ENCODE measurements around the gene CYTH1. TPM values are rescaled to one million over a fixed set of nuclear protein-coding genes. Genes with fewer than 3 reads are reported as not detected.
A peak's percentile ranks its signal among the peaks of the same experiment; 100 is the strongest.

The CYTH1 gene
- total and polyA plus RNA-seq, 4 donors, result 15.4 to 32.1 (median 20.6) TPM

DNA sequence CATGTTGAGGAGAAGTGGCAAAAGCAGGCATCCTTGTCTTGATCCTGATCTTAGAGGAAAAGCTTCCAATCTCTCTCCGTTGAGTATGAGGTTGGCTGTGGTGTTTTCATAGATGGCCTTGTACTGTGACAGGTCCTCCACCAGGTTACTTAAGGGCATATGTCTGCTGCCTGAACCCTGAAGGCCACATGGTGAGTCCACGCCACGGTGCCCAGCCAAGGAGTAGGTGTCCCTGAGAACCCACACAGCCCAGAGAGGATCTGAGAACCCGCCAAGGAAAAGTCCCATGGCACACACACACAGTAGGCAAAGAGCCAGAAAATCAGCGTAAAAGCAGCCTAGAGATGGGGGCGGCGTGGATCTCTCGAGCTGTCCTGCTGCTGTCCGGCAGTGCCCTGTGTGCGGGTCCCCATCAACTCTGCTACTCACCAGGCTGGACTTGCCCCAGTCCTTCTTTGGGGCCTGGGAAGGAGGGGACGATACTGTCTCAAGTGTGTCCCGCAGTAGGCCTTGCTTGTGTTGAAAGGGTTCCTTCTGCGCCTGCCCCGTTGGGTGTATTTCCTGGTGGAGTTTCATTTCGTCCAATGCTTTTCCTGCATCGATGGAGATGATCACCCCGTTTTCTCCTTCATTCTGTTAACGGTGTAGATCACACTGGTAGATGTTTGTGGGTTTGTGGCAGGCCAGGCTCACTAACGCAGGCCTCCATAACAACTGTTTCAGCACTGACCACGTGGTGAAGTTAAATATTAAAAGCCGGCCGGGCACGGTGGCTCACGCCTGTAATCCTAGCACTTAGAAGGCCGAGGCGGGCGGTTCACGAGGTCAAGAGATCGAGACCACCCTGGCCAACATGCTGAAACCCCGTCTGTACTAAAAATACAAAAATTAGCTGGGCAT is 114.1 kb downstream of the CYTH1 start (continued):
- no peak for TF ChIP-seq ATF3 (IDR thresholded peaks at IDR 0.05)
- TF ChIP-seq, protein P1, sequence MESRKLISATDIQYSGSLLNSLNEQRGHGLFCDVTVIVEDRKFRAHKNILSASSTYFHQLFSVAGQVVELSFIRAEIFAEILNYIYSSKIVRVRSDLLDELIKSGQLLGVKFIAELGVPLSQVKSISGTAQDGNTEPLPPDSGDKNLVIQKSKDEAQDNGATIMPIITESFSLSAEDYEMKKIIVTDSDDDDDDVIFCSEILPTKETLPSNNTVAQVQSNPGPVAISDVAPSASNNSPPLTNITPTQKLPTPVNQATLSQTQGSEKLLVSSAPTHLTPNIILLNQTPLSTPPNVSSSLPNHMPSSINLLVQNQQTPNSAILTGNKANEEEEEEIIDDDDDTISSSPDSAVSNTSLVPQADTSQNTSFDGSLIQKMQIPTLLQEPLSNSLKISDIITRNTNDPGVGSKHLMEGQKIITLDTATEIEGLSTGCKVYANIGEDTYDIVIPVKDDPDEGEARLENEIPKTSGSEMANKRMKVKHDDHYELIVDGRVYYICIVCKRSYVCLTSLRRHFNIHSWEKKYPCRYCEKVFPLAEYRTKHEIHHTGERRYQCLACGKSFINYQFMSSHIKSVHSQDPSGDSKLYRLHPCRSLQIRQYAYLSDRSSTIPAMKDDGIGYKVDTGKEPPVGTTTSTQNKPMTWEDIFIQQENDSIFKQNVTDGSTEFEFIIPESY (IDR thresholded peaks at IDR 0.05), result no peak

DNA sequence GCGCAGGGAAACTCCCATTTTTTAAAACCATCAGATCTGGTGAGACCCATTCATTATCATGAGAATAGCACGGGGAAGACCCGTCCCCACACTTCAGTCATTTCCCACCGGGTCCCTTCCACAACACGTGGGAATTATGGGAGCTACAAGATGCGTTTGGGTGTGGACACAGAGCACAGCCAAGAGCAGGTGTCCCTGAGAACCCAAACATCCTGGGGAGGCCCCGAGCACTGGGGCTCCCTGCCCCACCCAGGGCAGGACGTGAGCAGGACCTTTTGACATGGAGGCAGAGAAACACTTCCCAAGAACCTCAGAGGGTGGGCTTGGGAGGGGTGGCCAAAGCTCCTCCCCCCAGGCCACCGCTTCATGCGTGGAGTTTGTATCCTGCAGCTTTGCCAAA is 115.0 kb downstream of the CYTH1 start:
- Histone ChIP-seq H3K9me3 (ENCODE audit: control insufficient read depth in 4 of 4, low read length in 3 of 4) (no peaks in the 10 kb centered on the region), H3K36me3 (ENCODE audit: control insufficient read depth in 4 of 4, insufficient read depth in 3 of 4, low read depth in 1 of 4, low read length in 3 of 4) (no peaks in the 10 kb centered on the region), H3K4me1 (ENCODE audit: control insufficient read depth in 4 of 4, insufficient read depth in 4 of 4, low read length in 3 of 4) (peaks cover 0 to 5% (median 0%) of the 10 kb centered on the region in 4 donors), H3K27me3 (ENCODE audit: control insufficient read depth in 4 of 4, insufficient read depth in 4 of 4, low read length in 3 of 4) (no peaks in the 10 kb centered on the region), H3K4me3 (ENCODE audit: low read depth in 1 of 3, low read length in 3 of 3) (no peak overlapping the region), H3K9ac (ENCODE audit: low read depth in 1 of 2, low read length in 2 of 2) (no peak overlapping the region), H3K27ac (ENCODE audit: low read depth in 1 of 2, low read length in 2 of 2) (no peak overlapping the region)
- DNase-seq (ENCODE audit: low spot score), result no peak
- TF ChIP-seq MAX (IDR thresholded peaks at IDR 0.05) (no peak), FOXA2 (IDR thresholded peaks at IDR 0.05) (no peak), HNF4A (conservative IDR thresholded peaks at IDR 0.05) (no peak), JUND (IDR thresholded peaks at IDR 0.05) (no peak), HNF4G (IDR thresholded peaks at IDR 0.05) (no peak), FOXA1 (IDR thresholded peaks at IDR 0.05) (no peak), ATF3 (IDR thresholded peaks at IDR 0.05) (no peak), TAF1 (conservative IDR thresholded peaks at IDR 0.05) (no peak), RAD21 (IDR thresholded peaks at IDR 0.05) (no peak)
- TF ChIP-seq, protein P2, sequence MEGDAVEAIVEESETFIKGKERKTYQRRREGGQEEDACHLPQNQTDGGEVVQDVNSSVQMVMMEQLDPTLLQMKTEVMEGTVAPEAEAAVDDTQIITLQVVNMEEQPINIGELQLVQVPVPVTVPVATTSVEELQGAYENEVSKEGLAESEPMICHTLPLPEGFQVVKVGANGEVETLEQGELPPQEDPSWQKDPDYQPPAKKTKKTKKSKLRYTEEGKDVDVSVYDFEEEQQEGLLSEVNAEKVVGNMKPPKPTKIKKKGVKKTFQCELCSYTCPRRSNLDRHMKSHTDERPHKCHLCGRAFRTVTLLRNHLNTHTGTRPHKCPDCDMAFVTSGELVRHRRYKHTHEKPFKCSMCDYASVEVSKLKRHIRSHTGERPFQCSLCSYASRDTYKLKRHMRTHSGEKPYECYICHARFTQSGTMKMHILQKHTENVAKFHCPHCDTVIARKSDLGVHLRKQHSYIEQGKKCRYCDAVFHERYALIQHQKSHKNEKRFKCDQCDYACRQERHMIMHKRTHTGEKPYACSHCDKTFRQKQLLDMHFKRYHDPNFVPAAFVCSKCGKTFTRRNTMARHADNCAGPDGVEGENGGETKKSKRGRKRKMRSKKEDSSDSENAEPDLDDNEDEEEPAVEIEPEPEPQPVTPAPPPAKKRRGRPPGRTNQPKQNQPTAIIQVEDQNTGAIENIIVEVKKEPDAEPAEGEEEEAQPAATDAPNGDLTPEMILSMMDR (IDR thresholded peaks at IDR 0.05; ENCODE audit: low read depth, low read length, missing input control), result no peak
- 89% methylated on average over 10 of the region's 10 CpGs for WGBS

DNA sequence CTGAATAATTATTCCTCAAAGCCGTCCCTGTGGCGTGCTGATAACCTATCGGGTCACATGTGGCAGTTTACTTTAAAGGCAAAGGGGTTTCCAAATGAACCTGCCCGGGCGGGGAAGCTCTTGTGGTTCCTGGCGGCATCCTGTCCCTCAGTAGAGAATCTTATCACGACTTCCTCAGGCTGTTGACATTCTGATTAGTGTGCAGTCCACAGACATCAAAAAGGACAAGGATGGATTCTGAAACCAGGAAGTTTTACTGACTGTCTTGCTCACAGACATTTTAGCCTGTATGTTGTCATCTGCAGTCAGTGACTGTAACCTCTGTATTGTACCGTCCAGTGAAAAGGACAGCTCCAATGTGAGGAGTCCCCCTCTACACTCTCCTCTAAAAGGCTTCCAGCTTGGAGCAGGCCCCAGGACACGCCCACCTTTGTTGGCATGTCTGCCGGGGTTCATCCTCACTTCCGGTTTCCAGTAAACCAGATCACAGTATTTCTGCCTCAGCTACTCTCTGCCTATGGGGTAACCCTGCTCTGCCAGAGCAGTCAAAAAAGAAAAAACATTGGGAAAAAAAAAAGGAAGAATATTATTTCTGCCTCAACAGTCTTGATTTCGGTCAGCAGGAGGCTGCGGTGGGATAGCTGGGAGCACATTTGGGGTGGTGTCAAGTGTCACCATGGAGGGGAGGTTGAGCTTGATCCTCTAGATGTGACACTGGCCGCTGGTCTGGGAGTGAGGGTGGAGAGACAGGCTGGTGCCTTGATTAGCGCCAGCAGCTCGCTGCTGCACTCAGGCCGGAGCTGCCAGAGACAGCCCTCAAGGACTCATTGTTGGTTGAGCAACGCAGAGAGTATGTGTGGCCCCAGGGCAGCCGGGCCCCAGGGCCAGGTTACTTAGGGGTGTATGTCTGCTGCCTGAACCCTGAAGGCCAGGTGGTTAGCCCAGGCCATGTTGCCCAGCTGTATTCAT is 115.8 kb downstream of the CYTH1 start:
- 59% methylated on average over 19 of the region's 19 CpGs for WGBS
- Histone ChIP-seq H3K4me3 (ENCODE audit: low read depth in 1 of 3, low read length in 3 of 3) (no peak overlapping the region), H3K27me3 (ENCODE audit: control insufficient read depth in 4 of 4, insufficient read depth in 4 of 4, low read length in 3 of 4) (no peaks in the 10 kb centered on the region), H3K9ac (ENCODE audit: low read depth in 1 of 2, low read length in 2 of 2) (no peak overlapping the region), H3K27ac (ENCODE audit: low read depth in 1 of 2, low read length in 2 of 2) (peak overlapping the region in 1 of 2 donors; percentile 19), H3K4me1 (ENCODE audit: control insufficient read depth in 4 of 4, insufficient read depth in 4 of 4, low read length in 3 of 4) (peaks cover 0 to 5% (median 0%) of the 10 kb centered on the region in 4 donors), H3K36me3 (ENCODE audit: control insufficient read depth in 4 of 4, insufficient read depth in 3 of 4, low read depth in 1 of 4, low read length in 3 of 4) (no peaks in the 10 kb centered on the region), H3K9me3 (ENCODE audit: control insufficient read depth in 4 of 4, low read length in 3 of 4) (no peaks in the 10 kb centered on the region)
- no peak for DNase-seq (ENCODE audit: low spot score)
- TF ChIP-seq, protein P1 (IDR thresholded peaks at IDR 0.05), result no peak
- TF ChIP-seq NR2F2 (IDR thresholded peaks at IDR 0.05) (peak; percentile 87), JUND (IDR thresholded peaks at IDR 0.05) (no peak), GABPA (IDR thresholded peaks at IDR 0.05 in 1 of 2, conservative IDR thresholded peaks at IDR 0.05 in 1 of 2) (no peak)
